RPMI7951 (cell line): ENCODE data around the gene N4BP2. TPM values are rescaled to one million over a fixed set of nuclear protein-coding genes. Genes with fewer than 3 reads are reported as not detected.

Experiments used
- DNase-seq: peaks from one replicate; pipeline ENCODE4 v3.0.0-alpha.2; 2012; ENCODE audit warnings: low read depth
- total RNA-seq: library from RNA; depleted of rRNA; stranded (reverse); fragments of >200 nt; shearing (Covaris generic); gene quantifications from 2 replicates; pipeline ENCODE4 v1.2.3, GENCODE V29; 2014

N4BP2 gene
- total RNA-seq, 1 experiment from 2014 or later = 4.3 TPM

GRCh38 chr4:40152637-40153036 is 96.0 kb downstream of the N4BP2 start:
- DNase-seq = no peak

- no peak for DNase-seq
Observed at GRCh38 chr4:40157436-40157835, 100.8 kb downstream of the N4BP2 start.

- DNase-seq = no peak
Observed at GRCh38 chr4:40160258-40160657, 103.6 kb downstream of the N4BP2 start.

GRCh38 chr4:40164459-40164858 is 107.8 kb downstream of the N4BP2 start:
- no peak for DNase-seq

- DNase-seq = no peak
Observed at GRCh38 chr4:40165916-40166315, 109.3 kb downstream of the N4BP2 start.

GRCh38 chr4:40168070-40168469 is 111.4 kb downstream of the N4BP2 start:
- no peak for DNase-seq

- no peak for DNase-seq
Observed at GRCh38 chr4:40170588-40170987, 113.9 kb downstream of the N4BP2 start.

GRCh38 chr4:40173470-40173875 is 116.8 kb downstream of the N4BP2 start:
- no peak for DNase-seq

- peak; percentile 7 for DNase-seq
Observed at GRCh38 chr4:40176602-40177001, 120.0 kb downstream of the N4BP2 start.

- no peak for DNase-seq
Observed at GRCh38 chr4:40177591-40177990, 120.9 kb downstream of the N4BP2 start.

- DNase-seq = no peak
Observed at GRCh38 chr4:40178672-40179071, 122.0 kb downstream of the N4BP2 start.

- DNase-seq = no peak
Observed at GRCh38 chr4:40179360-40179759, 122.7 kb downstream of the N4BP2 start.

GRCh38 chr4:40180356-40180755 is 123.7 kb downstream of the N4BP2 start:
- DNase-seq = peak; percentile 77

GRCh38 chr4:40182001-40182400 is 125.4 kb downstream of the N4BP2 start:
- DNase-seq = no peak

GRCh38 chr4:40182954-40183353 is 126.3 kb downstream of the N4BP2 start:
- no peak for DNase-seq

GRCh38 chr4:40183615-40184411 is 127.2 kb downstream of the N4BP2 start:
- DNase-seq = no peak

GRCh38 chr4:40185830-40186664 is 129.4 kb downstream of the N4BP2 start:
- DNase-seq = no peak

GRCh38 chr4:40186665-40187014 is 130.0 kb downstream of the N4BP2 start:
- no peak for DNase-seq

- DNase-seq = no peak
Observed at GRCh38 chr4:40187386-40187906, 130.8 kb downstream of the N4BP2 start.

- DNase-seq = no peak
Observed at GRCh38 chr4:40190019-40190418, 133.4 kb downstream of the N4BP2 start.

GRCh38 chr4:40190465-40190864 is 133.8 kb downstream of the N4BP2 start:
- no peak for DNase-seq

GRCh38 chr4:40190880-40191815 is 134.5 kb downstream of the N4BP2 start:
- DNase-seq = no peak
